Activated naive CD8-positive, alpha-beta T cell treated with anti-CD3 and anti-CD28 coated beads, Interleukin-2, amount 50 U/mL, for 16 hours (primary cell): ENCODE data around the gene DHX34.
"Not testable (repeated sequence)": the region's sequence is repeated elsewhere in the genome, so short reads cannot be mapped to it uniquely, and the experiment has no call there.

ENCODE experiments used
- DNase-seq: peaks from one replicate; pipeline ENCODE4 v3.0.0-alpha.2; 2020; ENCODE audit warnings: low read depth, low spot score

Gene DHX34

DNA sequence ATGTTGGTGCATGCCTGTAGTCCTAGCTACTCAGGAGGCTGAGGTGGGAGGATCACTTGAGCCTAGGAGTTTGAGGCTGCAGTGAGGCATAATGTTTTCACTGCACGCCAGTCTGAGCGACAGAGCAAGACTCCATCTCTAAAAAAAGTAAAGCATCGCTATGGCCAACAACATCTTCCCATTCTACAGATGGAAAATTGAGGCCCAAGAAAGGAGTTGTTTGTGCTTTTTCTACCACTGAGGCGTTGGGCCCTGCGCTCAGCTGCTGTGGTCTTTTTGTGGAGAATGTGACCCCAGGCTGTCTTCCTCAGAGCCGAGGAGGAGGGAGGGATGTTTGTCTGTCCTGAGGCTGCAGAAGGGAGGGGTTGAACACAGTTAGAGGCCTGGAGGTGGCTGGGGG is 17.6 kb upstream of the DHX34 start:
- no peak for DNase-seq

DNA sequence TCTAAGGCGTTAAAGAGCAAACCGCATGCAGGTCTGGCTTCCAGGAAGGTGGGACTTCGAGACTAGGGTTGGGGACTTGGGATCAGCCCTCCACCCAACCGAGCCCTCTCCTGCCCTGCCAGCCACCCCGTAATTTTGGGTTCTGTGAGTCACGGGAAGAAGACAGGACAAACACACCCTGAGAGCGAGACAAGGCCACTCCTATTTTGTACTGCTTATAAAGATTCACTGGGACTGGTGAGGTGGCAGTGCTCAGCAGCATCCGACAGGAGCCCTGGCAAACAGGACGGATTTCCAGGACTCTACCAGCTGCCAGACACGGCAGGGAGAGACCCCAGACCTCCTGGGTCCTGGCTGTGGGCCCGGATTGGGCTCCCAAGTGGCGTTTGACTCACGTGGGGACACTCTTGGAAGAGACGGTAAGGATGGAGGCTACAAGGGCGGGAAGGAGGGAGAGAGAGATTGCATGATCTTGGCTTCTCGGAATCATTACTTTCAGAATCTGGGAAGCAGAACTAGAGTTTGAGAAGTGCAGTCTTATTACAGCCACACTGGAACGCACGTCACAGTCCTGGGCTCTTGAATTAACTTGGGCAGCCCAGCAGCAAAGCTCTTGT is 17.1 kb upstream of the DHX34 start, which contains the start of gene C5AR2:
TSS of gene C5AR2 (plus strand) at position 245 of the 617 bp plus-strand sequence. CDS start 8,625 bp downstream, outside the sequence.
- DNase-seq, result no peak

DNA sequence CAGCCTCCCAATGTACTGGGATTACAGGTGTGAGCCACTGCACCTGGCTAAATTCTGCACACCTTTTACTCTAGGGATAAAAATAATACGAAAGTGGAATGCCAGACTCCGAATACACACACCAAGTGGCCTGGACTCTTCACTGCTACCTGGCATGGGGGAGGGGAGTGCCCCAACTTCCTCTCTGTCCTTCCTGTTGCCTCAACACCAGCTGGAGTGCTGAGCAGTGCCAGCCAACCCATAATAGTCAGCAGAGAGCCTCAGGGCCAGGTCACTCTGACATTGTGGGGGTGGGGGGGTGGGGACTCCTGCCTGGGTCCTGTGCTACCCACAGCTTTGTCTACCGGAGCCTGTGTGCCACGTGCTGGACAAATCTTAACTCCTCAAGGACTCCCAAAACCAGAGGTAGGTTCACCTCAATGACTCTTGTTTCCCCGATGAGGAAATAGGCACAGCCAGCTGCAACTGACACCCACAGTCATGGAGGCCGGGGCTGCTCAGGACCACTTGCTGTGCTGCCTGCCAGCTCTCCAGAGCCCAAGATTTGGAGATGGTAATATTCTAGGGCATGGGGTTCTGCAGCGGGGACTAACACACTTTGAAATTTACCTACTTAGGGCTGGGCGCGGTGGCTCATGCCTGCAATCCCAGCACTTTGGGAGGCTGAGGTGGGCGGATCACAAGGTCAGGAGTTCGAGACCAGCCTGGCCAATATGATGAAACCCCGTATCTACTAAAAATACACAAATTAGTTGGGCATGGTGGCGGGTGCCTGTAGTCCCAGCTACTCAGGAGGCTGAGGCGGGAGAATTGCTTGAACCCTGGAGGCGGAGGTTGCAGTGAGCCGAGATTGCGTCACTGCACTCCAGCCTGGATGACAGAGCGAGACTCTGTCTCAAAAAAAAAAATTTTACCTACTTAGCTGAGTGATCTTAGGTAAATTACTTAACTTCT is 12.1 kb upstream of the DHX34 start:
- DNase-seq, result not testable (repeated sequence)

DNA sequence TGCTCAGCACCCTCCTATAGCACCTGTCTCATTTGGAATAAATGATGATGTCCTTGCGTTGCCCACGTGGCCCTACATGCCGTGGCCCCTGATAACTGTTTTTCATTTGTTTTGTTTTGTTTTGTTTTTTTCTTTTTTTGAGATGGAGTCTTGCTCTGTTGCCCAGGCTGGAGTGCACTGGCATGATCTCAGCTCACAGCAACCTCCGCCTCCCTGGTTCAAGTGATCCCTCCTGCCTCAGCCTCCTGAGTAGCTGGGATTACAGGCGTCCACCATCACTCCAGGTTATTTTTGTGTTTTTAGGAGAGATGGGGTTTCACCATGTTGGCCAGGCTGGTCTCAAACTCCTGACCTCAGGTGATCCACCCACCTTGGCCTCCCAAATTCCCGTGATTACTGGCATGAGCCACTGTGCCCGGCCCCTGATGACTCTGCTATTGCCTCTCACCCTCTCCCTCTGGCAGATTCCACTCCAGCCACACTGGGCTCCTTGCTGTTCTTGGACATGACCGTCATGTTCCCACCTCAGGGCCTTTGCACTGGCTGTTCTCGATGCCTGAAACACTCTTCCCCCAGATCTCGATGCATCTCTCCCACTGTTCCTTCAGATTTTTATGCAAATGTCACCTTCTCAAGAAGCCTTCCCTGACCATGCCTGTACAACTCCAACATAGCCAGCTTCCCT is 9.8 kb upstream of the DHX34 start:
- no peak for DNase-seq

DNA sequence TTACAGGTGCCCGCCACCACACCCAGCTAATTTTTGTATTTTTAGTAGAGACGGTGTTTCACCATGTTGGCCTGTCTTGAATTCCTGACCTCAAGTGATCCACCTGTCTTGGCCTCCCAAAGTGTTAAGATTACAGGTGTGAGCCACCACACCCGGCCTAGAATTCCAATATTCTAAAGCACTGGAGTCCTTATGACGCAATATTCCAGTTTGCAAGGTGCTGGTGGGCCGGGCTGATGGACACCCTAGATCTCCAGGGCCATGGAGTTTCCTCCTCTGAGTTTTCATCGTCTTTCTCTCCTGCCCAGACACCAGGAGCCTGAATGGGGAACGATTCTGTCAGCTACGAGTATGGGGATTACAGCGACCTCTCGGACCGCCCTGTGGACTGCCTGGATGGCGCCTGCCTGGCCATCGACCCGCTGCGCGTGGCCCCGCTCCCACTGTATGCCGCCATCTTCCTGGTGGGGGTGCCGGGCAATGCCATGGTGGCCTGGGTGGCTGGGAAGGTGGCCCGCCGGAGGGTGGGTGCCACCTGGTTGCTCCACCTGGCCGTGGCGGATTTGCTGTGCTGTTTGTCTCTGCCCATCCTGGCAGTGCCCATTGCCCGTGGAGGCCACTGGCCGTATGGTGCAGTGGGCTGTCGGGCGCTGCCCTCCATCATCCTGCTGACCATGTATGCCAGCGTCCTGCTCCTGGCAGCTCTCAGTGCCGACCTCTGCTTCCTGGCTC is 8.5 kb upstream of the DHX34 start:
- DNase-seq, result no peak

DNA sequence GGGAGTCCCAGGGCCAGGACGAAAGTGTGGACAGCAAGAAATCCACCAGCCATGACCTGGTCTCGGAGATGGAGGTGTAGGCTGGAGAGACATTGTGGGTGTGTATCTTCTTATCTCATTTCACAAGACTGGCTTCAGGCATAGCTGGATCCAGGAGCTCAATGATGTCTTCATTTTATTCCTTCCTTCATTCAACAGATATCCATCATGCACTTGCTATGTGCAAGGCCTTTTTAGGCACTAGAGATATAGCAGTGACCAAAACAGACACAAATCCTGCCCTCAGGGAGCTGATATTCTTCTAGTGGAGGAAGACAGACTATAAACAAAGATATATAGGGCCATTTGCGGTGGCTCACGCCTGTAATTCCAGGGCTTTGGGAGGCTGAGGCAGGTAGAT is 7.4 kb upstream of the DHX34 start:
- DNase-seq, result no peak

DNA sequence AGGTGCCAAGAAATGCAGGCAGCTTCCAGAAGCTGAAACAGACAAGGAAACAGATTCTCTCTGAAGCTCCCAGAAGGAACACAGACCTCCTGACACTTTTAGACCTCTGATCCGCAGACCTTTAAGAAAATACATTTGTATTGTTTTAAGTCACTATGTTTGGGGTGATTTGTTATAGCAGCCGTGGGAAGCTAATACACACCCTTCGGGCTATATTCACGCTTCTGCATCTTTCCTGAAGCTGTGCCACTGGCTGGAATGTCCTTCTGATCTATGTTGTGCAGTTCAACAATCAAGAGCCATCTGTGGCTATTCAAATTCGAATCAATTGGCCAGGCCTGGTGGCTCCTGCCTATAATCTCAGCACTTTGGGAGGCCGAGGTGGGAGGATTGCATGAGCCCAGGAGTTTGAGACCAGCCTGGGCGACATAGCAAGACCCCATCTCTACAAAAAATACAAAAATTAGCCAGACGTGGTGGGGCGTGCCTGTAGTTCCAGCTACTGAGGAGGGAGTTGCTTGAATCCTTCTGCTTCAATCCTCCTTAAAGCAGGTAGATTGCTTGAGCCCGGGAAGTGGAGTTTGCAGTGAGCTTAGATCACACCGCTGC is 5.8 kb upstream of the DHX34 start:
- no peak for DNase-seq

DNA sequence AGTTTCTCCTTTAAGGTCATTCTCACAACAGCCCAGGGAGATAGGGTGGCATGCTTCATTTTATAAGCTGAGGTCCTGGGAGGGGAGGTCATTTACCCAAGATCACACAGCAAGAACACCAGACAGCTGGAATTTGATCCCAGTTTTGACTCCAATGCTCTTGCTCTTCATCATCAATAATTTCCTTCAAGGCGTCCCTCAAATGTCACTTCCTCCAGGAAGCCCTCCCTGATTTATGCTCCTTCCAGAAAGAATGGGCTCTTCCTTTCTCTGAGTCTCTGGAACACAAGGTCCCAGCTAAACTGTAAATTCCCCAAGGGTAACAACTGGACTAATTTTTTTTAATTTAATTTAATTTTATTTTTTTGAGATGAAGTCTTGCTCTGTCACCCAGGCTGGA is 4.7 kb upstream of the DHX34 start:
- no peak for DNase-seq

DNA sequence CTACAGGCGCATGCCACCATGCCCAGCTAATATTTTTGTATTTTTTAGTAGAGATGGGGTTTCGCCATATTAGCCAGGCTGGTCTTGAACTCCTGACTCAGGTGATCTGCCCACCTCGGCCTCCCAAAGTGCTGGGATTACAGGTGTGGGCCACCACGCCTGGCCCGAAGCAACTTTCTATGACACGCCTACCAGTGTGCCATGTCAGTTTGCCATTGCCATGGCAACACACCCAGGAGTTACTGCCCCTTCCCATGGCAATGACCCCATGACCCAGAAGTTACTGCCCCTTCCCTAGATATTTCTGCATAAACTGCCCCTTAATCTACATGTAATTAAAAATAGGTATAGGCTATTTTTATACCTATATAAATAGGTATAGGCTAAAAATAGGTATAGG is 3.1 kb upstream of the DHX34 start:
- DNase-seq, result not testable (repeated sequence)

DNA sequence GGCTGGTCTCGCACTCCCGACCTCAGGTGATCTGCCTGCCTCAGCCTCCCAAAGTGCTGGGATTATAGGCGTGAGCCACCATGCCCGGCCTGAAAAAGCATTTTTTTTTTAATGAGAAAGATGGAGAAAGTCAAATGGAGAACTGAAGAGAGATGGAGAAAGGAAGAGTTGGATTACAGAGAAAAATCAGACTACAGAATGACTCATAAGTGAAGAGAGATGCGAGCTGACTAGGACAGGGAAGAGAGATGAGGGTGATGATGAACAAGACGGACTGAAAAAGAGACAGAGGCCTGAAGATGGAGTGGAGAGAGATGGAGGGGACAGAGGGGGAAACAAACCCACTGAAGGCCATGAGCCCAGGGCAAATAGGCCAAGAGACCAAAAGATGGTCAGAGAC is 1.5 kb downstream of the DHX34 start:
- no peak for DNase-seq

DNA sequence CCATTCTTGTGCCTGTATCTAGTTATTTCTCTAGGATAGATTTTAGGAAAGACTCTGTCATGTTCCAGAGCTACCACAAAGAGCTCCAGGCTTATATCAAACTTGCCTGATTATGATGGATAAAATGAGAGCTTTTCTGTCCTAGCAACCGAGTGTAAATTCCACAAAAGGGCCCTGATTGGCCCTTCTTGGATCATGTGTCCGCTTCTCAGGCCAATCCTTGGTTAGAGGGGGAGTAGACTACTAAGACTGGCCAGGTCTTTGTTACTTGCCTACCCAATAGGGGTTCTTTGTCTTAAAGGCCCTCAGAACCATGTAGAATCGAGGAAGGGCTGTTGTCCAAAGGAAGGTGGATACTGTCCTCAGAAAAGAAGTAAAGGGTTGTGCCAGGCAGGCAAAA is 2.4 kb downstream of the DHX34 start:
- no peak for DNase-seq

DNA sequence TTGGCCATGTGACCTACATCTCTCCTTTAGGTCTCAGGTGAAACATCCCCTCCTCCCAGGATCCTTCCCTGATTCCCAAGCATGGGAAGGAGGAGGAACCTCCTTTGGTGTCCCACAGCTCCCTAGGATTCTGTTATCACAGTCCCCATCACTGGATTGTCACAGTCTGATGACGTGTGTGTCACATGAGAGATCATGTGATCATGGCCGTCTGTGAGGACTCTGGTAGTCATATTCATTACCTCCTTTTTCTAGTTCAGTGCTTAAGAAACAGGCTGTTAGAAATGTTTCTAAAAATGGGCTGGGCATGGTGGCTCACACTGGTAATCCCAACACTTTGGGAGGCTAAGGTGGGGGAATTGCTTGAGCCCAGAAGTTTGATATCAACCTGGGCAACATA is 3.0 kb downstream of the DHX34 start:
- DNase-seq, result no peak

DNA sequence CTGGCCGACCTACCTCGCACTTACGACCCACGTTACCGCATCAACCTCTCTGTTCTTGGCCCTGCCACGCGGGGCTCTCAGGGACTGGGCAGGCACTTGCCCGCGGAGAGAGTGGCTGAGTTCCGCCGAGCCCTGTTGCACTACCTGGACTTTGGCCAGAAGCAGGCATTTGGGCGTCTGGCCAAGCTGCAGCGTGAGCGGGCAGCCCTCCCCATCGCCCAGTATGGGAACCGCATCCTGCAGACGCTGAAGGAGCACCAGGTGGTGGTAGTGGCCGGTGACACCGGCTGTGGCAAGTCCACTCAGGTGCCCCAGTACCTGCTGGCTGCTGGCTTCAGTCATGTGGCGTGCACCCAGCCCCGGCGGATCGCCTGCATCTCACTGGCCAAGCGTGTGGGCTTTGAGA is 4.2 kb downstream of the DHX34 start:
- no peak for DNase-seq

DNA sequence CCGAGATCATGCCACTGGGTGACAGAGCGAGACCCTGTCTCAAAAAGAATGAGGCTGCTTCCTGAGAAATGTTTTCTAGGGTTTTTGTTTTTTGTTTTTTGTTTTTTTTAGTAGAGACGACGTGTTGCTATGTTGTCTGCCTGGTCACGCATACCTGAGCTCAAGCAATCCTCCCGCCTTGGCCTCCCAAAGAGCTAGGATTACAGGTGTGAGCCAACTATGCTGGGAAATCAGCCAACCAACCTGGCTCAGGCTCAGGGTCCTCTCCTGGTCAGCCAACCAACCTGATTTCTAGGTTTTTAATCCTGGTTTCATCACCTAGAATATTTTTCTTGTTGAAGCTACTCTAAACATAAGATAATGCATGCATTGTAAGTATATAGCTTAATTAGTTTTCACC is 7.8 kb downstream of the DHX34 start:
- DNase-seq, result no peak

DNA sequence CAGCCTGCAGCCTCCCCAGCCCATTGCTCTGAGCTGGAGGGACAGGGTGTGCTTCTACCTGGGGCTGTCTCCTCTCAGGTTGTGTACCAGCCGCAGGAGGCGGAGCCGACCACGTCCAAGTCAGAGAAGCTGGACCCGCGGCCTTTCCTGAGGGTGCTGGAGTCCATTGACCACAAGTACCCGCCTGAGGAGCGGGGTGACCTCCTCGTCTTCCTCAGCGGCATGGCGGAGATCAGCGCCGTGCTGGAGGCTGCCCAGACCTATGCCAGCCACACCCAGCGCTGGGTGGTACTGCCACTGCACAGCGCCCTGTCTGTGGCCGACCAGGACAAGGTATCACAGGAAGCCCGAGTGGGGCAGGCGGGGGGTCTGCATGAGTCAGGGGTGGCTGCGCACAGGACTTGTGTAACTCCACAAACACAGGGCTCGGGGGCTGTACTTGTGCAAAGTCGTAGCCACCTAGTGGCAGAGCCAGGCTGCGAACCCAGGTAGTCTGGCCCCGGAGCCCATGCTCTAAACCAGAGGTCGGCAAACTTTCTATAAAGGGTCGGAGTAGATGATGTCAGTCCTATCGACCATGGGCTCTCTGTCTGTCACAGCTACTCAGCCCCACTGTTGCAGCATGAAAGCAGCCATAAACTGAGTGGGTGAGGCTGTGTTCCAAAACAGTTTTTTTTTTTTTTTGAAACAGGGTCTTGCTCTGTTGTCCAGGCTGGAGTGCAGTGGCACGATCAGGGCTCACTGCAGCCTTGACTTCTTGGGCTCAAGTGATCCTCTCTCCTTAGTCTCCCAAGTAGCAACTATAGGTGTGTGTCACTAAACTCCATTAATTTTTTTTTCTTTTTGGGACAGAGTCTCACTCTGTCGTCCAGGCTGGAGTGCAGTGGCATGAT is 8.9 kb downstream of the DHX34 start:
- DNase-seq, result no peak

DNA sequence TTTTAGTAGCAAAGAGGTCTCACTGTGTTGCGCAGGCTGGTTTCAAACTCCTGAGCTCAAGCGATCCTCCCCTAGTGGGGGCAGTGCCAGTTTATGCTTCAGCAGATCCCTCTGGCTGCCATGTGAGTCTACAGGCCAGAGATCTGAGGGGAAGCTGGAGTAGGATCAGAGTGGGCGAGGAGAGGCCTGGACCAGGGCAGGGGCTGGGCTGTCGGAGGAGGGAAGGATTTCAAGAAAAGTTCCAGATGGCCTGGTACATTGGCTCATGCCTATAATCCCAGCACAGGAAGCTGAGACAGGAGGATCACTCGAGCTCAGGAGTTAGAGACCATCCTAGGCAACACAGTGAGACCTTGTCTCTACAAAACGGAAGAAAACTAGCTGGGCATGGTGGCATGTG is 9.8 kb downstream of the DHX34 start:
- DNase-seq, result no peak

DNA sequence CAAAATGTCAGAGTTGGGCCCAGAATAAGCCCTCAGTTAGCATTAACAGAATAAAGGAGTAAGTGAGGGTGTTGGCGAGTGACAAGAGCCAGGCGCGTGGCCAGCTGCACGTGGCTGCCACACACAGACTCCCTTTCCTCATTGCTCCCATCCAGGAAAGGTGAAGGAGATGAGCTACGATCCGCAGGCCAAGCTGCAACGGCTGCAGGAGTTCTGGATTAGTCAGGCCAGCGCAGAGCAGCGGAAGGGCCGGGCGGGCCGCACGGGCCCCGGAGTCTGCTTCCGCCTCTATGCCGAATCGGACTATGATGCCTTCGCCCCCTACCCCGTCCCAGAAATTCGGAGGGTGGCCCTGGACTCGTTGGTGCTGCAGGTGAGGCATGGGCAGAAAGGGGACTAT is 13.2 kb downstream of the DHX34 start:
- DNase-seq, result no peak

DNA sequence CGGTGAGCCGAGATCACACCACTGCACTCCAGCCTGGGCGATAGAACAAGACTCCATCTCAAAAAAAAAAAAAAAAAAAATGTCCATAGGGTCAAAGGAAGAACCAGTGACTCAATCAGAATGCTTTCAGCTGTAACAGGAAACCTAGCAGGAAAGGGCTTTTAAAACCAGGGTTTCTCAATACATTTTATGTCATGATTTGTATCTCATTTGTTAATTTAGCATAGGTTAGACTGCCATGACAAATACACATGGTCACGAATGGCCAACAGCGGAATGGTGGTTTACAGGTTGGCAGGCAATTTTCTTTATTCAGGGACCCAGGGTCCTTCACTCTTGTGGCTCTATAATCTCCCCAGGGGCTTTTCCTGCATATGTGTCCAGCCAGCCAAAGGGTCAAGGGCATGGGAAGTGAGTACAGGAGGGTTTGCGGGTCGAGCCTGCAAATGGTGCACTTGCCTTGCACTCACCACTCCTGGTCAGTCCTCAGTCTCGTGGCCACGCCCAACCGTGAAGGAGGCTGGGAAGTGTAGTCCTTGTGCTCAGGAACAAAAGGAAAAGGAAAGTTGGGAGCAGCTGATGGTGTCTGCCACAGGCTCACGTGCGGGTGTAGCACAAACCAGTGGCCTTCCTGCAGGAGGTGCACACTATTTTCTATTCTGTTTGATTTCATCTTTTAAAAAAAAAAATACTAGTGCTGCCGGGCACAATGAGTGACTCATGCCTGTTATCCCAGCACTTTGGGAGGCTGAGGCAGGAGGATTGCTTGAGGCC is 14.8 kb downstream of the DHX34 start:
- DNase-seq, result no peak

DNA sequence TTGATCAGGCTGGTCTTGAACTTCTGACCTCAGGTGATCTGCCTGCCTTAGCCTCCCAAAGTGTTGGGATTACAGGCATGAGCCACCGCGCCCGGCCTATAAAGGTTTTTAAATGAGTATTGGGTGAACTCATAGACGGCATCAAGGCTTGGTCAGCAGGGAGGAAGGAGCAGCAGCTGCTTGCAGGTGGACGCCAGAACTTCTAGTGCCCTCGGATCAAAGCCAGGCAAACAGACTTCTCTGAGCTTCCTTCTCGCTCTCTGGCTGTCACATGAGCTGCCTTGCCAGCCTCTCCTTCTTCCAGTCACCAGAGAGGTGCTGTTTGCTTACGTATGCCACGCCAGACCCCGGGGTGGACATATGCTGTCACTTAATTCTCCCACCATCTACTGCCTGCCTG is 16.3 kb downstream of the DHX34 start:
- DNase-seq, result not testable (repeated sequence)
